GM12891 (cell line): ENCODE measurements around the gene PROSER3.
A peak's percentile ranks its signal among the peaks of the same experiment; 100 is the strongest.

Source experiments
- DNase-seq: peaks from one replicate; pipeline ENCODE4 v3.0.0; 2011; ENCODE audit warnings: low spot score; ENCODE audit not compliant: insufficient read length
- FAIRE-seq: peaks from 2 replicates; lab custom pipeline; 2011; peaks lifted over from hg19 to GRCh38; lab: Jason Lieb, UNC
- PAX5 ChIP-seq: IDR thresholded peaks from 2 replicates; pipeline ENCODE4 v1.6.1; 2011; ENCODE audit warnings: low read length, moderate library complexity, mild to moderate bottlenecking; ENCODE audit not compliant: insufficient read depth, severe bottlenecking
- POLR2A ChIP-seq: IDR thresholded peaks from 2 replicates; pipeline ENCODE4 v1.6.1; 2011; ENCODE audit warnings: low read depth, low read length, control low read depth
- POLR2AphosphoS5 ChIP-seq: IDR thresholded peaks from 2 replicates; pipeline ENCODE4 v1.6.1; 2011; ENCODE audit warnings: low read depth, low read length, control low read depth
- POU2F2 ChIP-seq: IDR thresholded peaks from 2 replicates; pipeline ENCODE4 v1.6.1; 2011; ENCODE audit warnings: low read depth, mild to moderate bottlenecking, control low read depth, low read length, moderate library complexity
- SPI1 ChIP-seq: IDR thresholded peaks from 2 replicates; pipeline ENCODE4 v1.6.1; 2011; ENCODE audit warnings: low read depth, low read length, control low read depth
- TAF1 ChIP-seq: IDR thresholded peaks from 2 replicates; pipeline ENCODE4 v1.6.1; 2011; ENCODE audit warnings: low read depth, low read length, control low read depth

Gene PROSER3

DNA sequence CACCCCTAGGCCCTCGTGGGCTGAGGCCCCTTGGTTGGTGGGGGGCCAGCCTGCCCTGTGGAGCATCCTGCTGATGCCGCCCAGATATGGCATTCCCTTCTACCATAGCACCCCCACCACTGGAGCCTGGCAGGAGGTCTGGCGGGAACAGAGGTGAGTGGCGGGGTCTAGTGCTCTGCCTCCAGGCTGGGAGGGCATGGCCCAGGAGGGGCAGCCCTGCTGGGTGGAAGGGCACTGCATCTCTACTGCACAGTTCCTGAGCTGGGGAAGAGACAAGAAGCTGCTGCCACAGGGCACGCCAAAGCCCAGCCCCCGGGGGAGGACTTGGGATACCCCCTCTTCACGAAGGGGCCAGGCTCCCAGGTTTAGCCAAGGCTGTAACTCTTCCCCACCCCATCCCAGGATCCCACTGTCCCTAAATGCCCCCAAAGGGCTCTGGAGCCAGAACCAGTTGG, 42.6 kb upstream of the PROSER3 start:
- TF ChIP-seq POLR2A (no peak), SPI1 (no peak), TAF1 (no peak), PAX5 (no peak), POU2F2 (no peak), POLR2AphosphoS5 (no peak)
- DNase-seq: no peak
- FAIRE-seq: no peak

- TF ChIP-seq PAX5: no peak
- TF ChIP-seq POU2F2: no peak
- TF ChIP-seq TAF1: no peak
- TF ChIP-seq SPI1: no peak
- no peak for TF ChIP-seq POLR2A
- no peak; the same call in 1 of the 2 replicates for TF ChIP-seq POLR2AphosphoS5
- FAIRE-seq (no peak), DNase-seq (no peak)
Measured at GRCh38 chr19:35715981-35716800, 41.8 kb upstream of the PROSER3 start.

DNA sequence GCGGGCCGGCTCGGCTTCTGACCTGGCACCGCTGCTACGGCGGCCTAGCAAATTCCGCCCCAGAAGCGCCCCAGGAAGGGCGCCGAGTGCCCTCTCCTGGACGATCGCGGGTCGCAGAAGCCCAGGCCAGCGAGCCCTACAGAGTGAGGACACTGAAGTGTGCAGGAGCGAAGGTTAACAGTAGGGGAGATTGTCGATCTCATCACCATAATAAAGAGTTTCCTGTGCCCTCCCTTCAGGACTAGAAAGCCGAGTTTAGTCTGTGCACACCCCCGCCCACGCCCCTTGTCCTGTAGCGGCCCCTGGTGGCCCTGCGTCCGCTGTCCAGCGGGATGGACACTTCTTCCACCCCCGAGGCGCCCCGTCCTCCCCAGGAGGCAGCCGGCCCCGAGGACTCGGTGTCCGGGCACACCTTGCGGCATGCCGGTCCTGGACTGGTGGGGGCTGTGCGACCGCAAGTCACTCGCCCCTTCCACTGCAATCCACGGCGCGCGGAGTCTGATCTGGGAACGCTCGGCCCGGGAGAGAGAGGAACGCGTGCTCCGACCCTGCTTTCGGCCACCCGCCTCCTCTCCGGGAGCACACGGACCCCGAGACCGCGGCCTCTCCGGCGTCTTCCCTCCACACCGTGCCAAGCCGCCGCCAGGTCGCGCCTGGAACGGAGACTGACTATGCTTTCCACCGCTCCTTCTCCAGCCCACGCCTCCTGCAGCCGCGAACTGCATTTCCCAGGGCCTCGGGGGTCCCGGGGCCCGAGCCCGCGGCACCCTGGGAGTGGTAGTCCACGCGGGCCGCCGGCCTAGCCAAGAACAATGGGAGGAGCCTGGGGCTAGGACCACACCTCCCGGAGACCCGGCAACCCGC, 40.9 kb upstream of the PROSER3 start:
- DNase-seq: no peak
- peak; percentile 1 for TF ChIP-seq PAX5
- TF ChIP-seq POU2F2: peak; percentile 36; the same call in 1 of the 2 replicates
- TF ChIP-seq POLR2AphosphoS5: no peak; the same call in 1 of the 2 replicates
- 0 out of 2 replicates have a peak, but pooled peaks have one; percentile 15 for TF ChIP-seq TAF1
- TF ChIP-seq SPI1: no peak
- TF ChIP-seq POLR2A: peak; percentile 52
- peak; percentile 94 for FAIRE-seq

DNA sequence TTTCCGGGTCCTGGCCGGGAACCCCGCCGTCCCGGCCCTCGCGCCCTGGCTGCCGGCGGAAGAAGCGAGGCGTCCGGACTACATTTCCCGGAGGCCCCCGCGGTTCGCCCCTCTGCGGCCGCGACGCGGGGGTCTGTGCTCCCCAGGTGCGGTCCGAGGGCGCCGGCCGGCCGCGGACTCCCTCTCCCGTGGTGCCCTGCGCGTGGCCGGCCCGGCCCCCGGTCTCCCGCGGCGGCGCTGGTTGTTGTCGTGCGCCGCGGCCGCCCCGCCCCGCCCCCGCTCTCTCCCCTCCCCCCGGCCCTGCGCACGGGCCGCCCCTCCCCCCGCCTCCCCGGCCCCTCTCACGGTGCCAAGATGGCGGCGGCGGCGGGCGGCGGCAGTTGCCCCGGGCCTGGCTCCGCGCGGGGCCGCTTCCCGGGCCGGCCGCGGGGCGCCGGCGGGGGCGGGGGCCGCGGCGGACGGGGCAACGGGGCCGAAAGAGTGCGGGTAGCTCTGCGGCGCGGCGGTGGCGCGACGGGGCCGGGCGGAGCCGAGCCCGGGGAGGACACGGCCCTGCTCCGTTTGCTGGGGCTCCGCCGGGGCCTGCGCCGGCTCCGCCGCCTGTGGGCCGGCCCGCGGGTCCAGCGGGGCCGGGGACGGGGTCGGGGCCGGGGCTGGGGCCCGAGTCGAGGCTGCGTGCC, 40.2 kb upstream of the PROSER3 start, which contains the start of gene KMT2B:
KMT2B (plus strand) TSS at position 339 of the 680 bp plus-strand sequence; CDS start at position 355, 16 bp downstream.
- FAIRE-seq (no peak), DNase-seq (peak; percentile 99)
- no peak for TF ChIP-seq POLR2AphosphoS5
- no peak for TF ChIP-seq TAF1
- TF ChIP-seq POLR2A: no peak
- TF ChIP-seq PAX5: no peak
- TF ChIP-seq POU2F2: no peak
- no peak for TF ChIP-seq SPI1

DNA sequence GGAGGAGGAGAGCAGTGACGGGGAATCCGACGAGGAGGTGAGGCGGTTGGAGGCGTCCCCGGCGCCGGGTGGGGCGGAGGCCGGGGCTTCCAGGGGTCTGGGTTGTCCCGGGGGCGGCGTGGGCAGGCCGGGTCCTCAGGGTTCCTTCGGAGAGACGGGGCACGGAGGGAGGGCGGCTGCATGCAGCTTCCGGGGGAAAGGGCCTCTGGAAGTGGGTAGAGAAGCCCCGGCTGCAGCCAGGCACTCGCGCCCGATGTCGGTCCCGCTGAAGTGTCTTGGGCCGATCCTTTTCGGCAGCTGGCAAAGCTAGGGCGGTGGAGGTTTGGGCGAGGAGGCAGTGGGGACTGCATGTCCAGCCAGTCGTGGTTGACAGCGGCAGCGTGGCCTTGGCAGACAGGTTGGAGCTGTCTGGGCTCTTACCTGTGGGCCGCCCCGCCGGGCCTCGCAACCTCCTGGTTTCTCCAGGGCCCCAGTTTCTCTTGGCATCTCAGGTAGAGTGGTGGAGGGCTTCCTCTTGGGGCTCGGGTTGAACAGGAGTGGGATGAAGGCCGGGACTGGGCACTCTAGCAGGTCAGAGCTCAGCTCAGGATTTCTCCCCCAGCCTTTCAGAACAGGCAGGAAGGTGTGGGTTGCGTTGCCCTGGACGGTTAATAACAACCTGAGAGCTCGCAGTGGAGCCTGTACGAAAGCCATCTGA, 39.5 kb upstream of the PROSER3 start:
- no peak for DNase-seq
- TF ChIP-seq SPI1 (no peak), POLR2AphosphoS5 (peak; percentile 53; the same call in 1 of the 2 replicates), TAF1 (no peak), PAX5 (no peak)
- peak; percentile 64 for FAIRE-seq

DNA sequence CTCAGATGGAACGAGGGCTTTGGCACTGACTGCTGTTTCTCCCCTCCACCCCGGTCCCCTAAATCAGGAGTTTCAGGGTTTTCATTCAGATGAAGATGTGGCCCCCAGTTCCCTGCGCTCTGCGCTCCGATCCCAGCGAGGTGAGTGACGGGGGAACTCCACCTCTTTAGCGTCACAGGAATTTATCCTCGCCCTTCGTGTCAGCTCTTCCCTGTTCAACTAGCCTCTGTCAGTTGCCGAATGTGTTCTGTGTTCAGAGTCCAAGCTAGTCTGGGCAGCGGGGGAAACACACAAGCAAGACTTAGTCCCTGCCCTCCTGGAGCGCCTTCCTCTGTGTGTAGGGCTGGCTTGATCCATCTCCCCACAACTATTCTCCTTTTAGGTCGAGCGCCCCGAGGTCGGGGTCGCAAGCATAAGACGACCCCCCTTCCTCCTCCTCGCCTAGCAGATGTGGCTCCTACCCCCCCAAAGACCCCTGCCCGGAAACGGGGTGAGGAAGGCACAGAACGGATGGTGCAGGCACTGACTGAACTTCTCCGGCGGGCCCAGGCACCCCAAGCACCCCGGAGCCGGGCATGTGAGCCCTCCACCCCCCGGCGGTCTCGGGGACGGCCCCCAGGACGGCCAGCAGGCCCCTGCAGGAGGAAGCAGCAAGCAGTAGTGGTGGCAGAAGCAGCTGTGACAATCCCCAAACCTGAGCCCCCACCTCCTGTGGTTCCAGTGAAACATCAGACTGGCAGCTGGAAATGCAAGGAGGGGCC, 38.4 kb upstream of the PROSER3 start:
- TF ChIP-seq PAX5 (no peak), POLR2AphosphoS5 (no peak), POLR2A (no peak), TAF1 (no peak)
- FAIRE-seq: no peak
- DNase-seq: no peak

DNA sequence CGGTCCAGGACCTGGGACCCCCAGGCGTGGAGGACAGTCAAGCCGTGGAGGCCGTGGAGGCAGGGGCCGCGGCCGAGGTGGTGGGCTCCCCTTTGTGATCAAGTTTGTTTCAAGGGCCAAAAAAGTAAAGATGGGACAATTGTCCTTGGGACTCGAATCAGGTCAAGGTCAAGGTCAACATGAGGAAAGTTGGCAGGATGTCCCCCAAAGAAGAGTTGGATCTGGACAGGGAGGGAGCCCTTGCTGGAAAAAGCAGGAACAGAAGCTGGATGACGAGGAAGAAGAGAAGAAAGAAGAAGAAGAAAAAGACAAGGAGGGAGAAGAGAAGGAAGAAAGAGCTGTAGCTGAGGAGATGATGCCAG, 37.8 kb upstream of the PROSER3 start:
- FAIRE-seq: no peak
- no peak for DNase-seq
- TF ChIP-seq TAF1 (no peak), SPI1 (no peak), POU2F2 (no peak), POLR2A (no peak), POLR2AphosphoS5 (no peak), PAX5 (no peak)
